Measurements from ENCODE around the gene ABCG8. TPM values are rescaled to one million over a fixed set of nuclear protein-coding genes. Genes with fewer than 3 reads are reported as not detected.

The ABCG8 gene
- 100 to 1,000 TPM in 1 of 6 experiments, 10 to 100 TPM in 5; 30.1 to 116 (median 49.0) TPM for total RNA-seq
- long read RNA-seq, full-length matches to known transcripts: 5 of 19 reads
- long read RNA-seq, partial matches to known transcripts: 6 of 19 reads
- long read RNA-seq, other reads (novel, unspliced or antisense): 8 of 19 reads

- TF ChIP-seq CTCF (IDR thresholded peaks at IDR 0.05) (no peak), POLR2A (IDR thresholded peaks at IDR 0.05) (peak; percentile 56)
- Histone ChIP-seq H3K4me1 (peaks cover 0 to 32% (median 7%) of the 10 kb centered on the region in 4 donors), H3K36me3 (peaks cover 0 to 4% (median 0%) of the 10 kb centered on the region in 4 donors), H3K27ac (peak within 1 kb of the TSS; percentile 82 to 95 (median 92)), H3K9me3 (no peaks in the 10 kb centered on the region), H3K4me3 (peak within 1 kb of the TSS; percentile 55 to 94 (median 91)), H3K27me3 (no peaks in the 10 kb centered on the region)
- peak; percentile 58 to 82 (median 75) for ATAC-seq
- intact Hi-C loops (cut with DNase I): no loop called here
- peak; percentile 80 to 96 (median 93) for DNase-seq
- WGBS (ENCODE audit: insufficient coverage, low coverage, low lambda C conversion rate, missing lambda C conversion rate): 43% methylated on average over 4 of the region's 20 CpGs
These were observed at the start of gene ABCG8, which contains the start of gene ABCG5 for GRCh38 chr2:43838560-43839267. Gene ABCG8 (plus strand): TSS chr2:43838971. CDS start chr2:43839054, 83 bp downstream. Gene ABCG5 (minus strand): TSS chr2:43838839. CDS start chr2:43838679, 160 bp downstream.

DNA sequence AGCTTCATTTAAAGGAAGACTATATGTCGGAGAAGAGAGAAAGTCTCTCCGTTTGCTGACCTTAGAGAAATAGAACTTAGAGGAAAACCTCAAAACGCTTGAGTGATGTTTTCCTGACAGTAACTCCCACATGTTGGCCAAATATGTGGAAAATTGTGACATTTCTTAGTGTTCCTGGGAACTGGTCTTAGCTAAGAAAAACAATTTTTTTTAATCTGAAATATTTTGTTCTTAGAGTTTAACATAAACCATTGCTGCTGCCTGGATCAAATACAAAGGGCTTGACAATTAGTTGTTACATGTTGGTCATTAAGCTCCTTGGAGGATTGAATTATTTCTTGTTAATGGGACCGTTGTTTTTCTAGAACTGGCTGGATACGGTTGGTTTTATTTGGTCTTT, 48.6 kb upstream of the ABCG8 start:
- no peaks in the 10 kb centered on the region for H3K27me3 ChIP-seq
- H3K4me1 ChIP-seq: no peaks in the 10 kb centered on the region
- H3K27ac ChIP-seq: no peak overlapping the region
- TF ChIP-seq POLR2A (IDR thresholded peaks at IDR 0.05): no peak
- TF ChIP-seq CTCF (IDR thresholded peaks at IDR 0.05): no peak
- H3K9me3 ChIP-seq: no peaks in the 10 kb centered on the region
- ATAC-seq (no peak), DNase-seq (no peak)
- H3K4me3 ChIP-seq: no peak overlapping the region
- intact Hi-C loops (cut with DNase I): no loop called here
- H3K36me3 ChIP-seq: no peaks in the 10 kb centered on the region
- WGBS (ENCODE audit: insufficient coverage, low coverage, low lambda C conversion rate, missing lambda C conversion rate): 81% methylated on average over 5 of the region's 5 CpGs

DNA sequence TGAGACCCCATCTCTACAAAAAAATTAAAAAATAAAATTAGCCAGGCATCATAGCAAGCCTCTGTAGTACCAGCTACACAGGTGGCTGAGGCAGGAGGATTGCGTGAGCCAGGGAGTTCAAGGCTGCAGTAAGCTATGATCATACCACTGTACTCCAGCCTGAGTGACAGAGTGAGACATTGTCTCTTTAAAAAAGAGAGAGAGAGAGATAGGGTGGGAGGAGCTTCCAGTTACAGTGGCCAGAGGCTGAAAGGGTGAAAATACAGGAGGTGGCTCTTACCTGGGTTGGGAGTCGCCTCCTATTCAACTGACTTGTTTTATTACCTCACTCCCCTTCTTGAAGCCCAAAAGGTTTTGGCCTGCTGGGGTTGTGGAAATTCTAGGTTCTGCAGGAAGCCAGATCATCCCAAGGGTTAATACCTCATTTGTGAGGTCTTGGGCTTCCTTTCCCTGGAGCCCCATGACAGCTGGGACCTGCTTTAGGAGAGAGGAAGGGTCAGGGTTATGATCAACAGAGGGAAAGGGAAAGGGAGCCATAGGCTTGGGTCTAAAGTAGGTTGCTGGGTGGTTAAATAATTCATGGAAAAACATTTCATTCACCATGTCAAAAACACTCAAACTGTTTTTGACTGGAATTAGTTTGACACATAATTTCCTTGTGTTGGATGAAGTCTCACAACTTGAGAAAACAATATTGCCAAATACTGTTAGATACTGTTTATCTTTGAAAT, 47.6 kb upstream of the ABCG8 start:
- no peak overlapping the region for H3K27ac ChIP-seq
- ATAC-seq (no peak), DNase-seq (no peak)
- no peaks in the 10 kb centered on the region for H3K27me3 ChIP-seq
- TF ChIP-seq CTCF (IDR thresholded peaks at IDR 0.05) (no peak), POLR2A (IDR thresholded peaks at IDR 0.05) (no peak)
- no peaks in the 10 kb centered on the region for H3K9me3 ChIP-seq
- intact Hi-C loops (cut with DNase I): no loop called here
- WGBS (ENCODE audit: insufficient coverage, low coverage, low lambda C conversion rate, missing lambda C conversion rate): 100% methylated on average over 2 of the region's 2 CpGs
- no peak overlapping the region for H3K4me3 ChIP-seq
- no peaks in the 10 kb centered on the region for H3K36me3 ChIP-seq
- no peaks in the 10 kb centered on the region for H3K4me1 ChIP-seq

GRCh38 chr2:43792653-43793052, 46.1 kb upstream of the ABCG8 start:
- H3K27me3 ChIP-seq: no peaks in the 10 kb centered on the region
- H3K36me3 ChIP-seq: no peaks in the 10 kb centered on the region
- TF ChIP-seq POLR2A (IDR thresholded peaks at IDR 0.05) (no peak), CTCF (IDR thresholded peaks at IDR 0.05) (no peak)
- no peak overlapping the region for H3K27ac ChIP-seq
- no peak overlapping the region for H3K4me3 ChIP-seq
- DNase-seq (no peak), ATAC-seq (no peak)
- 71% methylated on average over 3 of the region's 3 CpGs for WGBS (ENCODE audit: insufficient coverage, low coverage, low lambda C conversion rate, missing lambda C conversion rate)
- no peaks in the 10 kb centered on the region for H3K4me1 ChIP-seq
- intact Hi-C loops (cut with DNase I): no loop called here
- no peaks in the 10 kb centered on the region for H3K9me3 ChIP-seq
